Right renal cortex interstitium (tissue), 3 donors: ENCODE results near the gene UBASH3A. TPM values are rescaled to one million over a fixed set of nuclear protein-coding genes. Genes with fewer than 3 reads are reported as not detected.
A peak's percentile ranks its signal among the peaks of the same experiment; 100 is the strongest.

Source experiments
- DNase-seq, 3 donors: peaks; one replicate each; pipeline ENCODE4 v3.0.0-alpha.2; 2013; ENCODE audit warnings: low read depth in 3 of 3, low spot score in 2 of 3
- polyA plus RNA-seq, 3 donors: library from polyadenylated mRNA; unstranded; fragments of 120-200 nt; gene quantifications; one replicate each; pipeline ENCODE4 v1.2.1, GENCODE V29; 2013; ENCODE audit not compliant: insufficient read length in 3 of 3

Gene UBASH3A
- polyA plus RNA-seq, 3 donors: 0.06 to 0.15 TPM; not detected in 1

GRCh38 chr21:42479582-42479981, 75.9 kb downstream of the UBASH3A start:
- DNase-seq: no peak

GRCh38 chr21:42480736-42481135, 77.0 kb downstream of the UBASH3A start:
- DNase-seq: no peak

- DNase-seq: no peak
Observed at GRCh38 chr21:42481169-42481568, 77.5 kb downstream of the UBASH3A start.

GRCh38 chr21:42484966-42485365, 81.3 kb downstream of the UBASH3A start:
- DNase-seq: no peak

GRCh38 chr21:42486072-42486471, 82.4 kb downstream of the UBASH3A start:
- no peak for DNase-seq

GRCh38 chr21:42486531-42486930, 82.8 kb downstream of the UBASH3A start:
- DNase-seq: no peak

- no peak for DNase-seq
Observed at GRCh38 chr21:42489006-42489563, 85.4 kb downstream of the UBASH3A start.

GRCh38 chr21:42489991-42490390, 86.3 kb downstream of the UBASH3A start:
- no peak for DNase-seq

GRCh38 chr21:42490720-42491119, 87.0 kb downstream of the UBASH3A start:
- DNase-seq: no peak

- no peak for DNase-seq
Observed at GRCh38 chr21:42491328-42491727, 87.6 kb downstream of the UBASH3A start.

GRCh38 chr21:42492201-42492600, 88.5 kb downstream of the UBASH3A start:
- no peak for DNase-seq

GRCh38 chr21:42493109-42494060, 89.7 kb downstream of the UBASH3A start:
- DNase-seq: no peak

GRCh38 chr21:42495027-42495426, 91.3 kb downstream of the UBASH3A start:
- DNase-seq: no peak

GRCh38 chr21:42495765-42496119, 92.0 kb downstream of the UBASH3A start:
- no peak for DNase-seq

- peak; percentile 93 to 98 (median 97) for DNase-seq
Observed at GRCh38 chr21:42496120-42496838, 92.6 kb downstream of the UBASH3A start, which contains the start of gene RSPH1. Gene RSPH1 (minus strand): TSS chr21:42496224. CDS start chr21:42496186, 38 bp downstream.

GRCh38 chr21:42496839-42497202, 93.1 kb downstream of the UBASH3A start:
- no peak for DNase-seq

Other genes with a start within 250 kb of the UBASH3A start
- gene ABCG1, start 184.8 kb upstream of the UBASH3A start, polyA plus RNA-seq: 10 to 100 TPM in 1 of 3 donors, 1 to 10 TPM in 2; 8.7 to 11.3 (median 9.8) TPM
- 1 to 10 TPM; 1.9 to 3.7 (median 2.2) TPM for gene TFF3, start 88.5 kb upstream of the UBASH3A start, polyA plus RNA-seq
- not detected for gene TFF2, start 52.9 kb upstream of the UBASH3A start, polyA plus RNA-seq
- not detected for gene TFF1, start 37.4 kb upstream of the UBASH3A start, polyA plus RNA-seq
- gene TMPRSS3, start 7.8 kb upstream of the UBASH3A start, polyA plus RNA-seq: 1 to 10 TPM; 1.8 to 2.4 (median 2.1) TPM
- 10 to 100 TPM; 12.4 to 15.3 (median 15.1) TPM for gene RSPH1, start 92.3 kb downstream of the UBASH3A start, polyA plus RNA-seq
- gene SLC37A1, start 110.0 kb downstream of the UBASH3A start, polyA plus RNA-seq: 1 to 10 TPM; 5.9 to 6.8 (median 6.7) TPM
- 10 to 100 TPM; 36.1 to 39.0 (median 36.1) TPM for gene PDE9A, start 249.7 kb downstream of the UBASH3A start, polyA plus RNA-seq